ENCODE data around the gene SMURF1.
A peak's percentile ranks its signal among the peaks of the same experiment; 100 is the strongest.

SMURF1 gene

DNA sequence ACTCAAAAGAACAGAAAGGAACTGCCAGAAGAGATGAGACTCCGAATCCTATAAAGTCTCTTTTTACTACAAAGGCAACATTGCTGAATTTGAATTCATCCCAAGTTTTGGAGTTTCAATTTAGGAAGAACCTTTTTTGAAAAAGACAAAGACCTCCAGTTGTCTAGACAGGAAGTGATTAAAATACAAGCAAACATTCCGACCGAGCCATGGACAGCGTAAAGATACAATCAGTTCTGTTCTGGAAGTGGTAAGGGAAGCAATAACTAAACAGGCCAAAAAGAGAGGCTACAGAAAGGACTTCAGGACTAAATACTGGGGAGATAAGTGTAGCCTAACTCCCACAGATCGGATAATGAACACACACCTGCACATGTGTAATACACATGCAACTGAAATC lies 101.0 kb downstream of the SMURF1 start:
- DNase-seq = no peak

DNA sequence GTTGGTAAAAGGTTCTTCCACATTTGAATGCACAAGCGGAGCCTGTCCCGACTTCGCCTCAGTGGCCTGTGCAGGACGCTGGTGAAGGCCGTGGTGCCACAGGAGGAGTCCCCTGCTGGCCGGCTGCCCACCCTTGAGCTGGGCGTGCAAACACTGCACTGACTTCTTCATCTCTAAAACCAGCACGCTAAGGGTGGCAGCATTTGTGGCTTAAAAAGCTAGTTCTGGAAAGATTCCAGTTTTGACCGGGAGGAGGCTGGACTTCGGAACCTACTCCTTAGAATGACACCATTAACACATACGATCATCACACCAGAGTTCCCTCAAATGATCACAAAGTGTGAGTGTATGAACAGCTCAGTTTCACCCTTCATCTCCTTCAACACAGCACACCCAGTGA lies 102.4 kb downstream of the SMURF1 start:
- DNase-seq = no peak

DNA sequence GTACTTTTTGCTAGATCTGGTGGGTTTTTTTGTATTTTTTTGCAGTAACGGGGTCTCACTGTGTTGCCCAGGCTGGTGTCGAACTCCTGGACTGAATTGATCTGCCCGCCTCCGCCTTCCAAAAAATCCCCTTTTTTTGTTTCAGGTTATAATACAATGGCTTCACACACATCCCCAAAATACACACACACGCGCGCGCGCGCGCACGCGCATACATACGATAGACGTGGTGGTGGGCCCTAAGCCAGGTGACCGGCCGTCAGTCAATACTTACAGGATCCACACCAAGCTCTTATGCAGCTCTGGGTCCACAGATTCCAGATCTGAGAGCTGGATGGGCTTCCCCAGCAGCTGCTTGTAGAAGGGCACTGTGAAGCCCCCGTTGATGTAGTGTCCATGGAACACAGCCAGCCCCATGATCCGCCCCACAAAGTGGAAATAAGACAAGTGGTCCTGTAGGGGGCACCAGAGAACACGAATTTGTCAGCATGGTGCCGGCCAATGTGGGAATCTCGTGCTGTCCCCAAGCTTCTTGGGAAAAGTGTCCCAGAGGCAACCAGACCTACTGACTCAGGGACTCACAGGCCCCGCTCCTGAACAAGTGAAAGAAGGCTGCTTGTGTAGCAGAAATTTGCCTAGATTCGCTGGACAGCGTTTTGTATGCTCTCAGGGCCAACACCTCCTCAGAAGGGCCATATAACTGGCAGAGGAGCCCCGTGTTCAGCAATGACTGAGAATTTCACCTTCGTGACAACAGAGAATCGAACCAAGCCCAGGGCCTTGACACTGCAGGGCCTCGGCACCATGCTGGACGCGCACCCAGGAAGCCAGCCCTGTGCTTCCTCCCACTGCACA lies 103.6 kb downstream of the SMURF1 start:
- peak; percentile 69 for DNase-seq

DNA sequence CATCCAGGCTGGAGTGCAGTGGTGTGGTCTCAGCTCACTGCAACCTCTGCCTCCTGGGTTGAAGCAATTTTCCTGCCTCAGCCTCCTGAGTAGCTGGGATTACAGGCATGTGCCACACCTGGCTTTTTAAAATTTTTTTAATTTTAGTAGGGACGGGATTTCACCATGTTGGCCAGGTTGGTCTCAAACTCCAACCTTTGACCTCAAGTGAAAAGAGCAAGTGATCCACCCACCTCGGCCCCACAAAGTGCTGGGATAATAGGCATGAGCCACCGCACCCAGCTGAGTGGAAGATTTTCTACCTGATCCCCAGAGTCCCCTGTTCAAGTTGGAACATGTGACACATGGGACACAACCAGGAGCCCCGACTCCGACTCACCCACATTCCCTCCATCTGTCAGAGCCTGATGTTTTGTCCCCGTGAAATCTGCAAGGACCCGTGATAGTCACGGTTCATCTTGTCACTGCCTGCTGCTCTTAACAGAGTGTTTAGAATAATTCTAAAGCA lies 104.5 kb downstream of the SMURF1 start:
- DNase-seq = no peak

DNA sequence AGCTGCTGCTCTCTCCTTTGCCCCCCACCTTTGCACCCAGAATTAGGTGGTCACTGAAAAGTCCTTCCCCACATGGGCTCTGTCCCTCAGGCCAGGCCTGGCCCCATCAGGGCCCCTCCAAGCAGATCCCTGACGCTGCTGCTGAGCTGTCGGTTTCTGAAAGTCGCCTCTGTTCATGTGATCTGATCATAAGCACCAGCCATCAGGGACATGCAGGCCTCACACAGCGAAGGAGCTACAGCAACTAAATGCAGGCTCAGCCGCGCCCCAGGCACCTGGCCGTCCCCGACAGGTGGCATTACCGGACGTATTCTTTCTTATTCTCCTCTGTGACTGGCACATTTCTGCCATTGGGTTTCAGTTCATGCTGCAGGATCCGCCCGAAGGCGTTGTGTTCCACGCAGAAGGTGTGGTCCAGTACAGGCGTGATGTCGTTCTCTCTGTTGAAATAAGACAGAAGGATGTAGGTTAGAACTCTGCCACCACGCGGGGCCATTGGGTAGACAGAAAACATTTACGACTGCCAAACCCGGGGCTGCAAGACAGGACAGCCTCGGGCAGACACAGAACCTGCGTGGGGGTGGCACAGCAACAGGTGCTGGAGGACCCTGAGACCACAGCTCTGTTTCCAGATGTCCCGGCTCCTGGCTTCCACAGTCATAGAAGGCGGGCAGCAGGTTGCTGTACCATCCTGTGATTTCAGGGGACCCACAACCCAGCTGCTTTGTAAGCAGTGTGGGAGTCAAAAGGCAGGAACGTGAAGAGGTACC lies 105.6 kb downstream of the SMURF1 start:
- no peak for DNase-seq

DNA sequence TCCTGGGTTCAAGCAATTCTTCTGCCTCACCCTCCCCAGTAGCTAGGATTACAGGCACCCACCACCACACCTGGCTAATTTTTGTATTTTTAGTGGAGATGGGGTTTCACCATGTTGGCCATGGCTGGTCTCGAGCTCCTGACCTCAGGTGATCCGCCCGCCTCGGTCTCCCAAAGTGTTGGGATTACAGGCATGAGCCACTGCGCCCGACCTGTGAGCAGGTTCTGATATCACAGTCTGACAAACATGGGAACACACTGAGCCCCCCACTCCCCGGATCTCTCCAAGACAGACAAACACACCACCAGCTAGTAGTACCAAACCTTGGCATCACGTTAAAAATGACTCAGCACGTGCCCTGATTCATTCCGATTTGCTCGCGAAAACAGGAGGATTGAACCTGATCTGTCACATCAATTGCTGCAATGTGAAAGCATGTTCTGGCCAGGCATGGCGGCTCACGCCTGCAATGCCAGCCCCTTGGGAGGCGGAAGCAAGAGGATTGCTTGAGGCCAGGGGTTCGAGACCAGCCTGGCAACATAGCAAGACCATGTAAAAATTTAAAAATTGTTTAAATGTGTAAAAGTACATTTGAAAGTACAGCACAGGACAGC lies 106.5 kb downstream of the SMURF1 start:
- DNase-seq = no peak

DNA sequence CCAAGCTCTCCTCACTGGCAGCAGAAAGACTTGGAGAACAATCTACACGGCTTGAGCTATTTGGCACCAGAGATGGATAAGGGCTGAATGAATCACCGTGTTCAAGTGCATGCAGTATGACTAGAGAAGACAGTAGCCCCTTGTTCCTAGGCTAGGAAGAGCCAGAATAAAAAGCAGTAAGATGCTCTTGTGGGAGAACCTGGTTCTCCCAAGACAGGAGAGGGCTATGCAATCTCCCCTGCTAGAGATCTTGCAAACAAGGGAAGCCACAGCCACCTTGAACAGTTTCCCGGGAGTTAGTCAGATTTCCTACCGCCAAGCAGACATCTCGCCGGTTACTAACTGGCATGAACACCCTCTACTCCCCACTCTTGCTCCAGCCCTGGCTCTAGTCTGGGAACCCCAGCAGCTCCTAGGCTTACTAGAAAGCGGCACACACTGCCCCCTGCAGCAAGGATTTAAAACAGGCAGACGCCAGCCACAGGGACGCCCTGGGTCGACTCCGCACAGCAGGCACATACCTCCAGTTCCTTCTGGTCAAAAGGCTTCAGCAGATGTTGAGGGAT lies 107.3 kb downstream of the SMURF1 start:
- DNase-seq = no peak

DNA sequence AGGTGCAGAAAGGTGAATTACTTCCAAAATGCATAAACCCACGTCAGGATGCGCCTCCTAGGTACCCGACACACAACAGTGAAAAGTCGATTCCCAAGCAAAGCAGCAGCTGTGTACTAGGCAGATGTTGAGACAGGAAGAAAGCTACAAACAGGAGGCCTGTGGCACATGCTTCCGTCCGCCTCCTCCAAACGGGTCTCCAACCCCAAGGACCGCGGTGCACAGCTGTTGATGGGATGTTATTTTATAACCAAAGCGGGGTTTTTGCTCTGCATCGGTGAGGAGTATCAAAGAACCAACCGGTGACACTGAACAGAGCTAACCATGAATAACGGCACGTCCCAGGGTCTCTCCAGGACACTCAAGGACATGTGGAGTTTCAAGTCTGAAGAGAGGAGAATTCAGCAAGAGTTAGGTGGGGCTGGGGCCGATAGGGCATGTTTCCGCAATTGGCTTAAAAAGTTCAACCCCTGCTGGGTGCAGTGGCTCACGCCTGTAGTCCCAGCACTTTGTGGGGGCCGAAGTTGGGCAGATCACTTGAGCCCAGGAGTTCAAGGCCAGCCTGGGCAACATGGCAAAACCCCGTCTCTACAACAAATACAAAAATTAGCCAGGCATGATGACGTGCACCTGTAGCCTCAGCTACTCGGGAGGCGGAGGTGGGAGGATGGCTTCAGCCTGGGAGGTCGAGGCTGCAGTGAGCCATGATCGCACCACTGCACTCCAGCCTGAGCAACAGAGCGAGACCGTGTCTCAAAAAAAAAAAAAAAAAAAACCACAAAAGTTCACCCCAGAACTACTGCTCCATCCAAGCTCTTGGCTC lies 108.0 kb downstream of the SMURF1 start:
- DNase-seq = no peak

DNA sequence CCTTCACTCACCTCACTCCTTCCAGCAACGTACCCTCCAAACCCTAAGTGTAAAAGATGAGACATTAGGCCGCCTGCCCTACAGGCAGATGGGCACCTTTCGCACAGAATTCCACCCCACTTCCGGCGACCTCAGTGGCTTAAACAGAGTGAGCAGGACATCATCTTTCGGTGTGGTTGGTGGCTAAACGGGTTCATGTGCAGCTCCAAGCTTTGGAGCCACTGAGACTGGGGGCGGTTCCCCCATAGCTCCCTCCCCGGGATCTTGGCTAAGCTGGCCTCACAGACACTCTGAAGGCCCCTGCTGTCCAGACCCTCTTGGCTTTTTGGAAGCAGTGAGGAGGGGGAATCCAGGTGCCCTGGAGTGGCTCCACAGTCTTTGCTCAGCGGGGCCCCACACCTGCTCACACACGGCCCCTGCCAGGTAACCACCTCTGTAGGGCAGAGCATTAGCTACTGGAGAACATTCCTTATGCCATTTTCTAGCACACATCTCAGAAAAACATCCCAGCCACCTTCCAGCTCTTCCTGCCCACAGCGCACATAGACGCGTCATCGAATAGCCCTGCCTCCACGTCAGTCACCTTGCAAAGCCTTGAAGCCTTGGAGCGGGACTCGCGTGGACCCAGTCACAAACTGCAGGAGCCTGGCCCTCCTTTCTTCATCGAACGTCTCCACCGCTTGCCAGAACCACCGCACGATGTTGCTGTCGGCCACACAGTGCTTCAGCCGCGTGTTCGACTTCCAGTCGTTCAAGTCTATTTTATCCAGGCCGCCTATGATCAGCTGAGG lies 108.8 kb downstream of the SMURF1 start:
- DNase-seq = no peak

DNA sequence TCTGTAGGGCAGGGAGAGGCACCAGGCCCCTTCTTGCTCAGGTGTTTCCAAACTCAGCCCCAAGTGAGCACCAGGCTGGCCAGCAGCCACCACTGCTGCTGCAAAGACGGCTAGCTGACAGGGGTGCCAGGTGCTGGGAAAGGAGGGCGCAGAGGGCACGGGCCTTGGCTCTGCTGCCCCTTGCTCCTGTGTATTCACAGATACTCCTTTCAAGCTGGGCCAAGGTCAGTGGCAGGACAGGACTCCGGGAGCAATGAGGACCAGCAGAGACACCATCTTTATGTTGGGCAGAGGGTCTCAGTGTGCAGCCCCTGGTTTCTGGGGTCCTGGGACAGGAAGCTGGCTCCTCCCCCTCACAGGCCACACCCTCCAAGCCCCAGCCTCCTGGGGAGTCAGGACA lies 110.1 kb downstream of the SMURF1 start:
- DNase-seq = no peak

DNA sequence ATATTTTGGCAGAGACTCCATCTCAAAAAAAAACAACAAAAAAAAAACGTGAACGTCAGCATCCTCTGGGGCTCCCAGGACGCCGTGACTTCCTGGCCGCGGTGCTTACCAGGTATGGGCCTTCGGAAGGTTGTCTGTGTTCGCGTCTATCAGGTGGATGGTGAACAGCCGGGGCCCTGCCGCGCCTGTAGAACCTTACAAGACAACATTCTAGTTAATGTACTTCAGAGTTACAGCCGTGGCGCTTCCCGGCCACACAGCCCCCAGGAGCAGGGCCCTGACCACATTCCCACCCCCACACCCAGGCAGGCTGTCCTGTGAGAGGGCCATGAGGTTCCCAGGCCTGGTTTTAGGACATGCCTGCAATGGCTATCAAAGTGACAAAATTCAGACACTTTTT lies 111.0 kb downstream of the SMURF1 start:
- no peak for DNase-seq

DNA sequence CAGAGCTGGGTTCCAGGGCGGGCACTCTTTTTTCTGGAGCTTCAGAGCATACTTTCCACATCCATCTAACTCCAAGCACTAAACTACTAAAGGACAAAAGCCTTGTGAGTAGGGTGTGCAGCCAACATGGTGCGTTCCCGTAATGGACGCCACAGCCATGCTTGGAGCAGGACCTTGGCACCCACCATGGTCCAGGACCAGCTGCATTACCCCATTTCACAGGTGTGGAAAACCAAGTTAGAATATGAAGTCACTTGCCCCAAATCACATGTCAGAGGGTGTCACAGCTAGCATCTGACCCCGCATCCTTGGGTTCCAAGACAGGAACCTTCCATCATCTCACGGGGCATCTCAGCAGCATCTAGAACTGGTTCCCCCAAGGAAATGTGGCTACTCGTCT lies 112.4 kb downstream of the SMURF1 start:
- no peak for DNase-seq

DNA sequence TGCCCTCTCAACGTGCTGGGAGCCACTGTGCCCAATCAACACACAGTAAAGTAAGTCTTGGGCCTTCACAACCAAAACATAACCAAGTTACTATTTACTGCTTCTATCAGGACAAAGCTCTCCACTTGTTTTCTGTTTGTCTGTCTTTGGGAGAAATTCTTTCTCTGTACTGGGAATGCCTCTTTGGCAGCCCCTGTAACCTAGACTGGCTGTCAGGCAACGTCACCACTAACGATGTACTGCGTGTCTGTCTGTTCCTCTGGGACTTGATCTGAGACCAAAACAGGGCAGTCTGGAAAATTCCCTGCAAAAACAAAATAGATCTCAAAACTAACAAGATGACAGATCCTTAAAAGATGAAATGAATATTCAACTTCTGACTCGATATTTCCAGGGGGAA lies 113.0 kb downstream of the SMURF1 start:
- no peak for DNase-seq

DNA sequence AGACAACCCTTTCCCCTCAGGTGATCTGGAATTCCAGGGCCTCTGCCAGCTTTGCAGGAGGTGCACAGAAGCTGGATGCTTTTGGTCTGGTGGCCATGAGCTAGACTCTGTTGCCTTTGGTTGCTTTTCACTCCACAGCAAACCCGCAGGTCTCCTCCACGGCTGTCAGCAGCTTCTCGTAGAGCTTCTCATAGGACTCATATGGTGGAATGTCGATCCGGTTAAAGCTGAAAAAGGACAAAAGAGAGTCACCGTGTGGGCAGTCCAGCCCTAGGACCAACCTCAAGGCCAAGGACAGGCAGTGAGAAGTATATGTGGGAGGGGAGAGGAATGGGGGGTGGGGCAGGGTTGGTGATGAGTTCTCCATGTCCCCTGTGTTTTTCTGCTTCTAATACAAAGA lies 113.5 kb downstream of the SMURF1 start:
- no peak for DNase-seq

DNA sequence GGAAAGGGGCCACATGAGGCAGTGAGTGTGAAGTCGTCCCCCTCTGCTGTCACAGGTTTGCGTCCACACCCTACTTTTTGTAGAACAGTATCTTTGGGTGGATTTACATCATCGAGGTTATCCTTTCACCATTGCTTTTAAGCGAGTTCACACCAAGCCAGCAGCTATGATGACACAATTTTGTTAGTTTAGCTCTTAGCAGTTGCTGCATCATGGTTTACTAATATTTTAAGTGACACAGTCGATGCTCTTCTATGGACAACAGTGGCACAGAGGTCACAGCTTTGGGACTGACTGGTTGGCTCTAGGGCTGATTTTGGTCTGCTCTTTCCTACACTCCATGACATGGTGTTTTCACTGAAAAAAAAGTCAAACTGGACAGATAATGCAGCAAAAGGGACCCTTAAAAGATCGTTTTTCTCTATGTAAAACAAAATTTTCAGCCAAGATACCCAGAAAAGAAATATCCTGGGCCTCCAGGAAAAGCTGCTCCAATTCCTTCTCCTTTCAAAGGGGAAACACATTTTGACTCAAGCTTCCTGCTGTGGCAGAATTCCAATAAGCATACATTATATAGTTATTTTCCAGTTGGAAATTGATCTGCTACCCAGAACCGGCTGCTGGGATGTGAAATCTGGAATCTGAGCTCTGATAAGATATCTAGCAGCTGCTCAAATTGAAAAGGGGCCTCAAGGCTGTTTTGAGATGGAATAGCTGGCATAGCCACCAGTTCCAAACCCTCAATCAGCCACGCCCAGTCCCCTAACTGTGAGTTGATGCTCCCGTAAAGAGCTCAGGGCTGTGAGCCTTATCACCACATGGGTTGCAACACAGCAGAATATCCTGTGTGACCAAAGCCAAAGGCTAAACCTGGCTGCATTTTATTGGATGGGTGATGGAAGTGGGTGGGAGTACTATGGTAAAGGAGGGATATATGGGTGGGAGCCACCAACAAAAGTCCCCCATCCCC lies 114.2 kb downstream of the SMURF1 start:
- DNase-seq = no peak

DNA sequence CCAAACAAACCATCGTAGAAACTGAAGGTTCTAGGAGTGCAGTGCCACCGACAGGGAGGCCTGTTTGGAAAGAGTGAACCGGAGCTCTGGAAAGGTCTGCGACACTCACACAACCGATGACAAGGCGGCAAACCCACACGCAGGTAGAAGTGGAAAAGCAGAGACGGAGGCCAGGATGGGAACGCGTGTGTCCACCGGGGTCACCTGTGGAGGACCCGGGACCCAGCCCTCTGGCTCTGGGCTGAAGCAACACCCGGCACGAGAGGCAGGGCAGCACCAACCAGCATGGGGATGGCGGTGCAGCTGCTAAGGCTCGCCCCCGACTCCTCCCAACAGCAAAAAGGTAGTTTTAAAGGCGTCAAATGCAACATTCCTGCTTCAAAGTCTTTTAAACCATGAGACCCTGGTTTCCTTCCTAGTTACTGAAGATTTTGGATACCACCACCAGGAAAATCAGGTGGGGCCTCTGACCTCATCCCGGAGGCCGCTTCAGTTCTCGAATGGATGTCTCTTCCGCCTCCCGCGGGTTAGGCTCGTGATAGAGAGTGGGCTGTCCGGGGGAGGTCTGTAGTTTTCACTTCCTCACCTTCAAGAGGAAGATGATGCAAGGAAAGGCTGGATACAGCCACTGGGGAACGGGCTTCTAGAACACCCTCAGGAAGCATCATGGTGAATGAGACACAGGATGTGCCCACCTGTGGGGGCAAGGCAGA lies 115.5 kb downstream of the SMURF1 start:
- no peak for DNase-seq

DNA sequence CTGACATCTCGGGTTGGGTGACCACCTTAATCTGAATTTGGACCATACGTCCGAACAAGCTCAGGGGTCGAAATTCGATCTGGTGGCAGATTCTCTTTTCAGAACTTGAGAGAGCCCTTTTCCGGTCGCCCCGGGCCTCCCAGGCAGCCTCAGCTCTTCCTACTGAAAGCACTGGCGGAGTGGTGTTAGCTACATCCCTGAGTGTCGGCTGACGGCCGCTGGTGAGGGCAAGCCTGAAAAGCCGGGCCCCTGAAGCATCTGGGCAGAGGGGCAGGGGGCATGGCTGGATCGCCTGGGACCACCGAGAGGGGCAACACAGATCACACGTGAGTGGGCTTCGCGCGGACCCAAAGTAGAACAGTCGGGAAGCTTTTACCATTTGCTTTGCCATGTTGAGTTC lies 116.1 kb downstream of the SMURF1 start:
- DNase-seq = no peak

DNA sequence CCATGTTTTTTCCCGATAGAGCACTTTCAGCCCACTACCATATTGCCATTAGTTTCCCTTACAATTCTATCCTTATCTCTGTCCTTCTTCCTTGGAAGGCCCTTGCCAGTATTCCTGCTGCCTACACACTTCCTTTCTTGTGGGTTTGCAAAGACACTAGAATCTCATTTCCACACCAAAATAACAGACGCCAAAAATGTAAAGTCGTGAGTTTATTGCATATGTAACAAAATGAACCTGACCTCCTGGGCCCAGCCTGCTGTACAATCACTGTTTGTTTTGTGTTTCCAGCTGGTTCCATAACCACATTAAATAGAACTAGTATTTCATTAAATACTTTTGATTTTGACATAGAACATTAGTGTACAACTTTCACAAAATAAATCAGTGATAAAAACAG lies 116.7 kb downstream of the SMURF1 start:
- DNase-seq = no peak

DNA sequence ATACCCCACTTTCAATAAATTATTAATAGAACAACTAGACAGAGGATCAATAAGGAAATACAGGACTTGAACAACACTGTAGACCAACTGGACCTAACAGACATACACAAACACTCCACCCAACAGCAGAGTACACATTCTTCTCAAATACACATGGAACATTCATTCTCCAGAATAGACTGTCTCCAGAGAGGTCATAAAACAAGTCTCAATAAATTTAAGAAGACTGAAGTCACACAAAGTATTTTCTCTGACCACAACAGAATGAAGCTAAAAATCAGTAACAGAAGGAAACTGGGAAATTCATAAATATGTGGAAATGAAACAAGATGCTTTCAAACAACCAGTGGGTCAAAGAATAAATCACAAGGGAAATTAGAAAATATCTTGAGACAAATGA lies 119.8 kb downstream of the SMURF1 start:
- DNase-seq = no peak
